Chondrocyte (in vitro differentiated cells): ENCODE measurements around the gene POLR2J. TPM values are rescaled to one million over a fixed set of nuclear protein-coding genes. Genes with fewer than 3 reads are reported as not detected.

ENCODE experiments used
- DNase-seq: peaks from one replicate; pipeline ENCODE4 v3.0.0; 2021; ENCODE audit warnings: mixed read lengths, low spot score
- H3K27ac Mint-ChIP-seq: one replicate; pipeline ENCODE4 v1.8.0; 2021; ENCODE audit warnings: mild to moderate bottlenecking, moderate library complexity, mixed read lengths; ENCODE audit not compliant: unreplicated experiment
- H3K27me3 Mint-ChIP-seq: 2 replicates; pipeline ENCODE4 v1.8.0; 2021; ENCODE audit warnings: low read depth, mixed read lengths
- H3K36me3 Mint-ChIP-seq: 2 replicates; pipeline ENCODE4 v1.8.0; 2021; ENCODE audit warnings: low read depth, mixed read lengths
- H3K4me1 Mint-ChIP-seq: 2 replicates; pipeline ENCODE4 v1.8.0; 2021; ENCODE audit warnings: low read depth, mild to moderate bottlenecking, mixed read lengths
- H3K4me3 Mint-ChIP-seq: one replicate; pipeline ENCODE4 v1.8.0; 2021; ENCODE audit warnings: mild to moderate bottlenecking, moderate library complexity, mixed read lengths; ENCODE audit not compliant: unreplicated experiment
- H3K9me3 Mint-ChIP-seq: 2 replicates; pipeline ENCODE4 v1.8.0; 2021; ENCODE audit warnings: low read depth, mixed read lengths
- microRNA-seq: library from miRNA; unstranded; fragments of <30 nt; microRNA quantifications from one replicate; pipeline ENCODE4 v1.2.0, GENCODE V29; 2020; ENCODE audit warnings: borderline number of aligned reads
- total RNA-seq: library from RNA; stranded (reverse); gene quantifications from 3 replicates; pipeline ENCODE4 v1.2.1, GENCODE V29; 2021
- TF ChIP-seq, protein P1 (sequence below): fragments of 200-600 bp; sonication (generic); IDR thresholded peaks from 2 replicates; pipeline ENCODE4 v1.5.0; 2021; ENCODE audit warnings: antibody characterized with exemption, mild to moderate bottlenecking, moderate library complexity

POLR2J gene
- total RNA-seq, 1 donor from 2014 or later = 36.6 TPM

DNA sequence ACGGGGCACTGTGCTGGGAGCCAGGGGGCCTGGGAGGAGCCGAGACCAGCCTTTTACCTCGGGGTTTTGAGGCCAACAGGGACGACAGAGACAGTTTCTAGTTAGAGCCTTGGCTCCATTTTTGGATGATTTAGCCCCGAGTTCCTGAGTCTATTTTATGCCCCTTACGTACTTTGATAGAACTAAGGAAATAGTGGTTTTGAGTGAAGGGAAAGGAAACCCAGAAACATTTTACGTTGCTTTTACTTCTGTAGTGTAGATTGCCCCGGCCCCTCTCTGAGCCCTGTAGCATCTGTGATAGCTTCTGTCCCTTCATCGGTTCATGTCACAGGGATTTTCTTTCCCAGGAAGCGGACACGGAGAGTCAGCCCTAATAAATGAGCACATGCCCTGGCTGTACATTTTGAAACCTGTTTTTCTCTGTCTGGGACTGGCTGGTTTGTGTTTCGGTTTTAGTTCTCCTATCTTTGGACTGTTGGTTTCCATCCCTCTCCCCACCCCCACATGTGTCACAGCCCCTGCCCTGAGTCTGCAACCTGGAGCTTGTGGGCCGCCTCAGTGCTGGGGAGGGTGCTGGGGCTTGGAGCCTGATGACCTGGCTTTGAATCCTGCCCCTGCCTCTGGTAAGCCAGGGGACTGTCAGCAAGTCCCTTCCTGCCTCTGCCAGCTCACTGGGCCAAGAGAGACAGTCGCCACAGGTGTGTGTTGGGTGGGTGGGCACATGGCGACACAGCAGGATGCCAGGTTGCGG, 52.3 kb downstream of the POLR2J start:
- no peak overlapping the region for H3K4me3 Mint-ChIP-seq
- TF ChIP-seq, protein P1, sequence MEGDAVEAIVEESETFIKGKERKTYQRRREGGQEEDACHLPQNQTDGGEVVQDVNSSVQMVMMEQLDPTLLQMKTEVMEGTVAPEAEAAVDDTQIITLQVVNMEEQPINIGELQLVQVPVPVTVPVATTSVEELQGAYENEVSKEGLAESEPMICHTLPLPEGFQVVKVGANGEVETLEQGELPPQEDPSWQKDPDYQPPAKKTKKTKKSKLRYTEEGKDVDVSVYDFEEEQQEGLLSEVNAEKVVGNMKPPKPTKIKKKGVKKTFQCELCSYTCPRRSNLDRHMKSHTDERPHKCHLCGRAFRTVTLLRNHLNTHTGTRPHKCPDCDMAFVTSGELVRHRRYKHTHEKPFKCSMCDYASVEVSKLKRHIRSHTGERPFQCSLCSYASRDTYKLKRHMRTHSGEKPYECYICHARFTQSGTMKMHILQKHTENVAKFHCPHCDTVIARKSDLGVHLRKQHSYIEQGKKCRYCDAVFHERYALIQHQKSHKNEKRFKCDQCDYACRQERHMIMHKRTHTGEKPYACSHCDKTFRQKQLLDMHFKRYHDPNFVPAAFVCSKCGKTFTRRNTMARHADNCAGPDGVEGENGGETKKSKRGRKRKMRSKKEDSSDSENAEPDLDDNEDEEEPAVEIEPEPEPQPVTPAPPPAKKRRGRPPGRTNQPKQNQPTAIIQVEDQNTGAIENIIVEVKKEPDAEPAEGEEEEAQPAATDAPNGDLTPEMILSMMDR = no peak

DNA sequence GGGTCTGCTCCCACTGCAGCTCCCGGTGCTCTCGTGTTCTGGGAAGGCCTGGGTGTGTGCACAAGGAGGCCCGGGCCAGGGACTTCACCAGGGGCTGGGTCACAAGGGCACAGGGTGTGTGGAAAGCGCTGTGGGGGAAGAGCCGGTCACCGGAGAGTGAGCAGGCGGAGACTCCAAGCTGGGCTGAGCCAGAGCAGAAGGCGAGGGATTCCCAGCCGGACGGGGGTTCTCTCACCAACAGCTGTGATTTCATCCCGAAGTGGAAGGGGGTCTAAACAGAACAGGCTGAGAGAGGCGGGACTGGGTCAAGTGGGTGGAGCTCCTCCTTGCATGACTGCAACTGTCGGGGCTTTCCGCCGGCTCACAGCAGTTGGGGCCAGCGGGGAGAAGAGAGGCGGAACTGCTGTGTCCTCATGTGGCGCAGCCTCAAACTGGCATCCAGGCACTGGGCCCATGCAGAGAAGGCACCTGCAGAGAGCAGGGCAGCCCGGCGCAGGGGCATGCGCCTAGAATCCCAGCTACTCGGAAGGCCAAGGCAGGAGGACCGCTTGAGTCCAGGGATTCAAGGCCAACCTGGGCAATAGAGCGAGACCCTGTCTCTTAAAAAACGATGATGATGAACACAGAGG, 53.0 kb downstream of the POLR2J start:
- DNase-seq = no peak
- no peaks in the 10 kb centered on the region for H3K9me3 Mint-ChIP-seq
- peaks cover 7% of the 10 kb centered on the region for H3K4me1 Mint-ChIP-seq
- H3K27ac Mint-ChIP-seq = no peak overlapping the region
- TF ChIP-seq, protein P1 = no peak
- H3K36me3 Mint-ChIP-seq = peaks cover 21% of the 10 kb centered on the region
- no peak overlapping the region for H3K4me3 Mint-ChIP-seq
- H3K27me3 Mint-ChIP-seq = no peaks in the 10 kb centered on the region

More for the DNA sequence above, 52.3 kb downstream of the POLR2J start:
- DNase-seq = no peak
- H3K4me1 Mint-ChIP-seq = peaks cover 9% of the 10 kb centered on the region
- no peak overlapping the region for H3K27ac Mint-ChIP-seq
- H3K27me3 Mint-ChIP-seq = no peaks in the 10 kb centered on the region
- H3K36me3 Mint-ChIP-seq = peaks cover 19% of the 10 kb centered on the region
- H3K9me3 Mint-ChIP-seq = no peaks in the 10 kb centered on the region

DNA sequence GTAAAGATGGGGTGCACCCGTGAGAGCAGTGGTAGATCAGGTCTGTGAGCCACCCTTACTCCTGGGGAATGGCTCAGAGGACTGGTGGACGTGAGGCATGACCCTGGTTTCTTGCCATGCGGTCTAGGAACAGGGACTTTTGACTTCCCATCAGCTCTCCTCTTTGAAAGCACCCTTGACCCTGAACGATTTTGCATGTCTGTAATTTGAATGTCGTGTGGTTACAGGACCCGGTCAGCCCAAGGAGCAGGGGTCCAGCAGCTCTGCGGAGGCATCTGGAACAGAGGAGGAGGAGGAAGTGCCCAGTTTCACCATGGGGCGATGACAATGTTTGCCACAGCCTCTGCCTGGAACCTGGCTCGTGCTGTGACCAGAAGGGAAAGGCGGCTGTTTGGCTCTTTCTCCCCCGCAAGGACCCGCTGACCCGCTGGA, 53.9 kb downstream of the POLR2J start:
- TF ChIP-seq, protein P1 = no peak
- Mint-ChIP-seq H3K9me3 (no peaks in the 10 kb centered on the region), H3K4me1 (peaks cover 6% of the 10 kb centered on the region), H3K36me3 (peaks cover 25% of the 10 kb centered on the region), H3K4me3 (no peak overlapping the region), H3K27me3 (no peaks in the 10 kb centered on the region), H3K27ac (no peak overlapping the region)
- DNase-seq = no peak

DNA sequence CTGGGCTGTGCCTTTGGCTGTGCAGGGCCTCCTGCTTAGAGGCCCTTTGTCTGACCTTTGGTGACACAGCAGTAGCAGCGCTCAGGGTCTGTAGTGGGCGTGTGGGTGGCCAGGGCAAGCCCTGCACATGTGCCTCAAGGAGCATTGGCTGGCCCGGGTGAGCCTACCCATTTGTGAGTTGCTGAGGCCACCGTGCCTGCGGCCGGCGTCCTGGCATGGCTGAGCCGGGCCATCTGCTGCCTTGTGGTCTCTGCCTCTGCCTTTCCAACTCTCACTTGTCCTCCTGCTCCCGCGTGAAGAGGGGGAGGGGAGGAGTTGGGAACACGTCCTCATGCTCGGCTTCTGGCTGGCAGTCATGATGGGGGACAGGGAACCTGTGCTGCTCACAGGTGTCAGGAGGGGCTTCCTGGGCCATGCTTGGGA, 54.6 kb downstream of the POLR2J start:
- TF ChIP-seq, protein P1 = no peak
- H3K4me1 Mint-ChIP-seq = no peaks in the 10 kb centered on the region
- no peak overlapping the region for H3K4me3 Mint-ChIP-seq
- H3K36me3 Mint-ChIP-seq = peaks cover 27% of the 10 kb centered on the region
- DNase-seq = no peak
- no peaks in the 10 kb centered on the region for H3K9me3 Mint-ChIP-seq
- no peak overlapping the region for H3K27ac Mint-ChIP-seq
- no peaks in the 10 kb centered on the region for H3K27me3 Mint-ChIP-seq

Small RNA genes lying within 50 kb of the gene (microRNA-seq; reads per million reads assigned to microRNA genes)
- gene MIR4467 (not detected), gene MIR5090 (1.7 reads per million)

Other genes starting within 250 kb of the POLR2J start
- 2.3 to 4.1 TPM (median 2.6 TPM) in 3 replicates for gene SH2B2, start 192.1 kb downstream of the POLR2J start, total RNA-seq
- not detected in 3 replicates for gene SPDYE6, start 122.5 kb downstream of the POLR2J start, total RNA-seq
- gene PRKRIP1, start 82.6 kb downstream of the POLR2J start, total RNA-seq = 23.2 to 25.5 TPM (median 25.3 TPM) in 3 replicates
- 47.4 to 55.1 TPM (median 54.0 TPM) in 3 replicates for gene ORAI2, start 45.3 kb downstream of the POLR2J start, total RNA-seq
- gene ALKBH4, start 14.1 kb downstream of the POLR2J start, total RNA-seq = 6.9 to 12.2 TPM (median 9.2 TPM) in 3 replicates
- gene LRWD1, start 13.9 kb downstream of the POLR2J start, total RNA-seq = 16.1 to 18.5 TPM (median 16.7 TPM) in 3 replicates
- 7.5 to 12.3 TPM (median 9.9 TPM) in 3 replicates for gene RASA4B, start 38.9 kb upstream of the POLR2J start, total RNA-seq
- 3.3 to 4.0 TPM (median 3.3 TPM) in 3 replicates for gene UPK3BL2, start 64.8 kb upstream of the POLR2J start, total RNA-seq
- gene SPDYE2, start 72.3 kb upstream of the POLR2J start, total RNA-seq = not detected in 3 replicates
- gene POLR2J3, start 93.7 kb upstream of the POLR2J start, total RNA-seq = 6.7 to 17.9 TPM (median 9.9 TPM) in 3 replicates
- 16.5 to 26.0 TPM (median 24.0 TPM) in 3 replicates for gene RASA4, start 137.8 kb upstream of the POLR2J start, total RNA-seq
- 11.7 to 29.6 TPM (median 14.8 TPM) in 3 replicates for gene UPK3BL1, start 163.9 kb upstream of the POLR2J start, total RNA-seq
- gene SPDYE2B, start 171.4 kb upstream of the POLR2J start, total RNA-seq = not detected in 3 replicates
- gene POLR2J2, start 192.7 kb upstream of the POLR2J start, total RNA-seq = 1.5 to 5.1 TPM (median 2.9 TPM) in 3 replicates